ENCODE results near the gene HSD17B1.

The HSD17B1 gene

GRCh38 chr17:42525221-42525620 is 27.5 kb upstream of the HSD17B1 start:
- no peak overlapping the region for H3K4ac ChIP-seq (ENCODE audit: low read depth, low read length)
- no peak overlapping the region for H2BK120ac ChIP-seq (ENCODE audit: insufficient read depth, low read length, poor library complexity)
- H3K4me3 ChIP-seq (ENCODE audit: low read depth, low read length) = no peak overlapping the region
- no peak overlapping the region for H4K12ac ChIP-seq (ENCODE audit: low read depth, low read length)
- H3K27ac ChIP-seq (ENCODE audit: low read depth, low read length) = no peak overlapping the region
- no peak overlapping the region for H3K18ac ChIP-seq (ENCODE audit: low read length)
- no peak overlapping the region for H2BK5ac ChIP-seq (ENCODE audit: low read depth, low read length, poor library complexity)
- no peak overlapping the region for H4K91ac ChIP-seq (ENCODE audit: low read depth, low read length)
- H3K14ac ChIP-seq (ENCODE audit: low read length) = no peak overlapping the region
- no CpG with 5 or more reads among the region's 2 CpGs for WGBS (ENCODE audit: extremely low coverage, insufficient coverage, insufficient read length)
- H3K4me2 ChIP-seq (ENCODE audit: low read length) = no peak overlapping the region
- H3K9me3 ChIP-seq (ENCODE audit: insufficient read depth, low read depth, low read length) = peaks cover 2% of the 10 kb centered on the region
- no peak overlapping the region for H2BK12ac ChIP-seq (ENCODE audit: low read length)
- H4K8ac ChIP-seq (ENCODE audit: low read depth, low read length) = no peak overlapping the region
- H3K36me3 ChIP-seq (ENCODE audit: control insufficient read depth in 1 of 2, insufficient read depth in 2 of 2, low read length in 2 of 2) = peaks cover 13 to 16% of the 10 kb centered on the region in 2 experiments
- H3K79me1 ChIP-seq (ENCODE audit: low read length) = peaks cover 20% of the 10 kb centered on the region
- no peak overlapping the region for H3K23ac ChIP-seq (ENCODE audit: low read length)
- peaks cover 27% of the 10 kb centered on the region in 2 experiments for H3K4me1 ChIP-seq (ENCODE audit: control insufficient read depth in 1 of 2, insufficient read depth in 2 of 2, low read length in 2 of 2)
- no peak overlapping the region for H2AK5ac ChIP-seq (ENCODE audit: low read length)
- H3K9ac ChIP-seq (ENCODE audit: low read length) = no peak overlapping the region
- peaks cover 3% of the 10 kb centered on the region for H3K79me2 ChIP-seq (ENCODE audit: control insufficient read depth, insufficient read depth, low read length, poor library complexity)
- H2AFZ ChIP-seq (ENCODE audit: insufficient read depth, low read length, poor library complexity) = no peak overlapping the region
- no peak for DNase-seq
- no peaks in the 10 kb centered on the region for H3K27me3 ChIP-seq (ENCODE audit: insufficient read depth, low read length)

GRCh38 chr17:42526031-42526444 is 26.7 kb upstream of the HSD17B1 start:
- no peak overlapping the region for H3K23ac ChIP-seq (ENCODE audit: low read length)
- no peak overlapping the region for H3K4ac ChIP-seq (ENCODE audit: low read depth, low read length)
- H3K14ac ChIP-seq (ENCODE audit: low read length) = no peak overlapping the region
- H4K12ac ChIP-seq (ENCODE audit: low read depth, low read length) = no peak overlapping the region
- peaks cover 2% of the 10 kb centered on the region for H3K79me2 ChIP-seq (ENCODE audit: control insufficient read depth, insufficient read depth, low read length, poor library complexity)
- peaks cover 20 to 21% of the 10 kb centered on the region in 2 experiments for H3K4me1 ChIP-seq (ENCODE audit: control insufficient read depth in 1 of 2, insufficient read depth in 2 of 2, low read length in 2 of 2)
- H3K27ac ChIP-seq (ENCODE audit: low read depth, low read length) = no peak overlapping the region
- peaks cover 15% of the 10 kb centered on the region for H3K79me1 ChIP-seq (ENCODE audit: low read length)
- H3K9me3 ChIP-seq (ENCODE audit: insufficient read depth, low read depth, low read length) = peaks cover 2% of the 10 kb centered on the region
- H2AK5ac ChIP-seq (ENCODE audit: low read length) = no peak overlapping the region
- H2BK120ac ChIP-seq (ENCODE audit: insufficient read depth, low read length, poor library complexity) = no peak overlapping the region
- H3K18ac ChIP-seq (ENCODE audit: low read length) = no peak overlapping the region
- H2BK12ac ChIP-seq (ENCODE audit: low read length) = no peak overlapping the region
- H4K8ac ChIP-seq (ENCODE audit: low read depth, low read length) = no peak overlapping the region
- no peak for DNase-seq
- no peak overlapping the region for H2AFZ ChIP-seq (ENCODE audit: insufficient read depth, low read length, poor library complexity)
- no peak overlapping the region for H2BK5ac ChIP-seq (ENCODE audit: low read depth, low read length, poor library complexity)
- no peak overlapping the region for H3K4me2 ChIP-seq (ENCODE audit: low read length)
- whole genome bisulfite sequencing (ENCODE audit: extremely low coverage, insufficient coverage, insufficient read length) = no CpG with 5 or more reads among the region's 6 CpGs
- H3K4me3 ChIP-seq (ENCODE audit: low read depth, low read length) = no peak overlapping the region
- H4K91ac ChIP-seq (ENCODE audit: low read depth, low read length) = no peak overlapping the region
- no peaks in the 10 kb centered on the region for H3K27me3 ChIP-seq (ENCODE audit: insufficient read depth, low read length)
- H3K36me3 ChIP-seq (ENCODE audit: control insufficient read depth in 1 of 2, insufficient read depth in 2 of 2, low read length in 2 of 2) = peaks cover 11 to 14% of the 10 kb centered on the region in 2 experiments
- H3K9ac ChIP-seq (ENCODE audit: low read length) = no peak overlapping the region

- no peak overlapping the region for H3K27ac ChIP-seq (ENCODE audit: low read depth, low read length)
- no peak overlapping the region for H2BK120ac ChIP-seq (ENCODE audit: insufficient read depth, low read length, poor library complexity)
- no peak for DNase-seq
- no peak overlapping the region for H4K91ac ChIP-seq (ENCODE audit: low read depth, low read length)
- peaks cover 7% of the 10 kb centered on the region for H3K79me1 ChIP-seq (ENCODE audit: low read length)
- no peak overlapping the region for H2AK5ac ChIP-seq (ENCODE audit: low read length)
- H3K36me3 ChIP-seq (ENCODE audit: control insufficient read depth in 1 of 2, insufficient read depth in 2 of 2, low read length in 2 of 2) = no peaks in the 10 kb centered on the region
- no CpG with 5 or more reads among the region's 6 CpGs for WGBS (ENCODE audit: extremely low coverage, insufficient coverage, insufficient read length)
- H2BK5ac ChIP-seq (ENCODE audit: low read depth, low read length, poor library complexity) = no peak overlapping the region
- H3K4me3 ChIP-seq (ENCODE audit: low read depth, low read length) = no peak overlapping the region
- no peak overlapping the region for H4K12ac ChIP-seq (ENCODE audit: low read depth, low read length)
- H3K23ac ChIP-seq (ENCODE audit: low read length) = no peak overlapping the region
- H2AFZ ChIP-seq (ENCODE audit: insufficient read depth, low read length, poor library complexity) = no peak overlapping the region
- H3K79me2 ChIP-seq (ENCODE audit: control insufficient read depth, insufficient read depth, low read length, poor library complexity) = no peaks in the 10 kb centered on the region
- H3K4me2 ChIP-seq (ENCODE audit: low read length) = no peak overlapping the region
- H3K18ac ChIP-seq (ENCODE audit: low read length) = no peak overlapping the region
- no peak overlapping the region for H3K9ac ChIP-seq (ENCODE audit: low read length)
- H3K4me1 ChIP-seq (ENCODE audit: control insufficient read depth in 1 of 2, insufficient read depth in 2 of 2, low read length in 2 of 2) = peaks cover 3 to 5% of the 10 kb centered on the region in 2 experiments
- H2BK12ac ChIP-seq (ENCODE audit: low read length) = no peak overlapping the region
- no peak overlapping the region for H3K4ac ChIP-seq (ENCODE audit: low read depth, low read length)
- H4K8ac ChIP-seq (ENCODE audit: low read depth, low read length) = no peak overlapping the region
- H3K14ac ChIP-seq (ENCODE audit: low read length) = no peak overlapping the region
- no peaks in the 10 kb centered on the region for H3K27me3 ChIP-seq (ENCODE audit: insufficient read depth, low read length)
- peaks cover 2% of the 10 kb centered on the region for H3K9me3 ChIP-seq (ENCODE audit: insufficient read depth, low read depth, low read length)
These were observed 24.8 kb upstream of the HSD17B1 start for GRCh38 chr17:42527932-42528331.

- no peak overlapping the region for H3K27ac ChIP-seq (ENCODE audit: low read depth, low read length)
- no peaks in the 10 kb centered on the region for H3K27me3 ChIP-seq (ENCODE audit: insufficient read depth, low read length)
- H2BK120ac ChIP-seq (ENCODE audit: insufficient read depth, low read length, poor library complexity) = no peak overlapping the region
- H3K79me1 ChIP-seq (ENCODE audit: low read length) = peaks cover 5% of the 10 kb centered on the region
- H3K9me3 ChIP-seq (ENCODE audit: insufficient read depth, low read depth, low read length) = peaks cover 2% of the 10 kb centered on the region
- H3K4me1 ChIP-seq (ENCODE audit: control insufficient read depth in 1 of 2, insufficient read depth in 2 of 2, low read length in 2 of 2) = peaks cover 0 to 2% of the 10 kb centered on the region in 2 experiments
- H2BK12ac ChIP-seq (ENCODE audit: low read length) = no peak overlapping the region
- no peak overlapping the region for H3K9ac ChIP-seq (ENCODE audit: low read length)
- H3K14ac ChIP-seq (ENCODE audit: low read length) = no peak overlapping the region
- DNase-seq = peak; percentile 84 to 85
- no peak overlapping the region for H3K4me3 ChIP-seq (ENCODE audit: low read depth, low read length)
- no peaks in the 10 kb centered on the region for H3K79me2 ChIP-seq (ENCODE audit: control insufficient read depth, insufficient read depth, low read length, poor library complexity)
- H3K18ac ChIP-seq (ENCODE audit: low read length) = no peak overlapping the region
- no peaks in the 10 kb centered on the region for H3K36me3 ChIP-seq (ENCODE audit: control insufficient read depth in 1 of 2, insufficient read depth in 2 of 2, low read length in 2 of 2)
- no peak overlapping the region for H2BK5ac ChIP-seq (ENCODE audit: low read depth, low read length, poor library complexity)
- no peak overlapping the region for H2AK5ac ChIP-seq (ENCODE audit: low read length)
- H3K23ac ChIP-seq (ENCODE audit: low read length) = no peak overlapping the region
- H4K91ac ChIP-seq (ENCODE audit: low read depth, low read length) = no peak overlapping the region
- no CpG with 5 or more reads among the region's 3 CpGs for WGBS (ENCODE audit: extremely low coverage, insufficient coverage, insufficient read length)
- H3K4me2 ChIP-seq (ENCODE audit: low read length) = no peak overlapping the region
- no peak overlapping the region for H4K8ac ChIP-seq (ENCODE audit: low read depth, low read length)
- no peak overlapping the region for H3K4ac ChIP-seq (ENCODE audit: low read depth, low read length)
- H2AFZ ChIP-seq (ENCODE audit: insufficient read depth, low read length, poor library complexity) = no peak overlapping the region
- no peak overlapping the region for H4K12ac ChIP-seq (ENCODE audit: low read depth, low read length)
These were observed 23.7 kb upstream of the HSD17B1 start for GRCh38 chr17:42529061-42529460.
